Measurements from ENCODE around the gene XPNPEP1. TPM values are rescaled to one million over a fixed set of nuclear protein-coding genes. Genes with fewer than 3 reads are reported as not detected.

Gene XPNPEP1
- total RNA-seq, 1 donor = 99.7 TPM

DNA sequence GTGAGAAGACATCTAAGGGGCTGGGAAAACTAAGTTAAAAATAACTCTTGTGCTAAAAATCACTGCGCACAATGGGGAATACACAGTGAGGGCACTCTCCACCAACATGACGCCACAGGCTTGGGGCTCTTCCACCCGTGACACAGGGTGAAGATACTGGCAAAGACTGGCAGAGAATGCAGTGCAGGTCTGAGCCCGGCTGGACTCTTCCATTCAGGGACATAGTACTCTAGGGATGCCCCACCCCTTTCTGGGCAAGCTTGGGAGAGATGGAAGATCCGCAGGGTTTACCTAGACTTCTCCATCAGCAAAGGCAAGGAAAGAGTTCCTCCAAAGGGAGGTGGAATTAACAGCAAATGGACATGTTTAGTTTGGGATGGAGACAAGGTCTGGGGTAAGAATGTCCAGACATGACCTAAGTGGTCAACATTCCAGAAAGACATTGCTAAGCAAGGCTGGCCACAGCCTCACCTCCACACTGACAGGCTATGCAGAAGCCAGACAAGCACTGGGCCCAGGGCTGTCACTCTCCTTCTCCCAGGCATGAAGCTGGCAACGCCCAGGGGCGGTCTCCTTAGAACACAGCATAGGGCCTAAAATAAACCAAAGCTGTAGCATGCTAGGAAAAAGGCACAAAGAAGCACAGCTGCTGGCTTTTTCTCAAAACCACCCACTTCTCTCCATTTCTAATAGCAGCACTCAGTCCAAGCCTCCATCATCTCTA, 28.1 kb downstream of the XPNPEP1 start:
- no peak overlapping the region for H3K4me3 ChIP-seq (ENCODE audit: low read length)
- no peaks in the 10 kb centered on the region for H3K9me3 ChIP-seq (ENCODE audit: low read depth, low read length)
- H3K4me1 ChIP-seq (ENCODE audit: insufficient read depth, low read length) = peaks cover 14% of the 10 kb centered on the region
- H3K27me3 ChIP-seq (ENCODE audit: insufficient read depth, low read length) = no peaks in the 10 kb centered on the region

DNA sequence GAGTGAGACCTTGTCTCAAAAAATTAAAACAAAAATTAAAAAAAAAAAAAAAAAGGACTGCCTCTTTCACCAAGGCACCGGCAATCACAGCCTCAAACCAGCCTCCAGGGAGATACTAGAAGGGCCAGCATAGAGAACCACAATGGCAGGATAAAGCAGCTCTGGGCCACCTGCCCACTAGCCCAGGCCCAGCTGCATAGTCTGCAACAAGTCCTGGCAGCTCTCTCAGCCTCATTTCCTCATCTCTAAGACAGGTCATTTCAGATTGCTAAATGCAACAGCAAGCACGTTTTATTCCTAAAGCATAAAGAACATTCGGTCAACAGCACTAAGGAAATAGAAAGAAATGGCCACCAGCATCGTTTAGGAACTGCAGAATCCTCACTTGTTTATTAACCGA, 28.8 kb downstream of the XPNPEP1 start:
- no peaks in the 10 kb centered on the region for H3K27me3 ChIP-seq (ENCODE audit: insufficient read depth, low read length)
- H3K9me3 ChIP-seq (ENCODE audit: low read depth, low read length) = no peaks in the 10 kb centered on the region
- H3K4me3 ChIP-seq (ENCODE audit: low read length) = no peak overlapping the region
- H3K4me1 ChIP-seq (ENCODE audit: insufficient read depth, low read length) = peaks cover 7% of the 10 kb centered on the region

DNA sequence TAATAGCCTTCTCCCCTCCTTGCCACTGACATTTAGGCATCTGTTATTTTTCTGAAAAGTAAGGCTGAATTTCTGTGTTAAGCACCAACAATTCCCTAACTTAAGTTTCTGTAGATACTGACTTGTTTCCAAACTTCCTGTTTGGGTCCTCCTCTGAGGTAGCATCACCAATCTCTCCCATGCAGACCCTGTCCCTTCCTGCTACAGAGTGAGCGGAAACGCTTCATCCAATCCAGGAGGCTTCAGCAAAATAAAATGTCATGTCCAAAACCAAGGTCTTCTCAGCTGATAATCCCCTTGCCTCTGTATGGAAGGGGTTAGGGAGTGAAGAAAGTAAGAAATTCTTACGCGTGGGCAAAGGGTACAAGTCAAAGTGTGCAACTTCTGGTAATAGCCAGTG, 29.9 kb downstream of the XPNPEP1 start:
- no peaks in the 10 kb centered on the region for H3K9me3 ChIP-seq (ENCODE audit: low read depth, low read length)
- H3K4me1 ChIP-seq (ENCODE audit: insufficient read depth, low read length) = peaks cover 3% of the 10 kb centered on the region
- H3K27me3 ChIP-seq (ENCODE audit: insufficient read depth, low read length) = no peaks in the 10 kb centered on the region
- H3K4me3 ChIP-seq (ENCODE audit: low read length) = no peak overlapping the region

DNA sequence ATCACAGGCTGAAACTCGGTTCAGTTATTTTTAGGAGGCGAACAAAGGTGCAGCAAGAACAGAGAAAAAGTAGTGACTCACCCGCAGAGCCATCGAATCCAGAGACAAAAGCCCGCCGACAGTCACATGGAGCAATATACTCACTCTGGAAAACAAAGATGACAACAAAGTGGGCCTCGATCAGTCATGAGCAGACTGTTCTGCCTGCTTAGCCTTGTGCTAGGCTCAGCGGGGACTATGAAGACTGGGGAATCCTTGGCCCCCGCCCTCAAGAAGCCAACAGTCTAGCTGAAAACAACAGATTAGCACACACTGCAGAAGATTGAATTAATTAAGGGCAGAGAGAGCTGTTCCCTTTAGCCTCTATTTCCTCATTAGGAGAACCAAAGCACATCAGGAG, 30.4 kb downstream of the XPNPEP1 start:
- Histone ChIP-seq H3K4me1 (ENCODE audit: insufficient read depth, low read length) (peaks cover 3% of the 10 kb centered on the region), H3K9me3 (ENCODE audit: low read depth, low read length) (no peaks in the 10 kb centered on the region), H3K27me3 (ENCODE audit: insufficient read depth, low read length) (no peaks in the 10 kb centered on the region), H3K4me3 (ENCODE audit: low read length) (no peak overlapping the region)

DNA sequence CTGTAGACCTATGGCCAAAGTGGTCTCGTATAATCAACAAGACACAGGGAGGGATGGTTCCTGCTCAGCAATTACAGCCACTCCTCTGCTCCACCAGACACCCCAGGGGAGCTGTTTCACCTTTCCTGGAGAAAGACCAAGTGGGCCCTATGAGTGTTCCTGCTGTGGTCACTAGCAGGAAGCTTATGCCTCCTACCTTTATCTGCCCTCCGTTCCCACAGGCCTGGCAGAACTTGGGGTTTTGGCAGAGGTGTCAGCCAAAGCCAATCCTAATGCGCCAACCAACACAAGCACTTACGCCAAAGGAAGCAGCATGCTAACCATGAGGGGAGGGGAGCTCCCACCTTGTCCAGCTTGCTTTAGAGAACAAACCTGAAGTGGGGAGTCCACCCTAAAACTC, 31.2 kb downstream of the XPNPEP1 start:
- Histone ChIP-seq H3K4me1 (ENCODE audit: insufficient read depth, low read length) (peaks cover 3% of the 10 kb centered on the region), H3K27me3 (ENCODE audit: insufficient read depth, low read length) (no peaks in the 10 kb centered on the region), H3K9me3 (ENCODE audit: low read depth, low read length) (no peaks in the 10 kb centered on the region), H3K4me3 (ENCODE audit: low read length) (no peak overlapping the region)

DNA sequence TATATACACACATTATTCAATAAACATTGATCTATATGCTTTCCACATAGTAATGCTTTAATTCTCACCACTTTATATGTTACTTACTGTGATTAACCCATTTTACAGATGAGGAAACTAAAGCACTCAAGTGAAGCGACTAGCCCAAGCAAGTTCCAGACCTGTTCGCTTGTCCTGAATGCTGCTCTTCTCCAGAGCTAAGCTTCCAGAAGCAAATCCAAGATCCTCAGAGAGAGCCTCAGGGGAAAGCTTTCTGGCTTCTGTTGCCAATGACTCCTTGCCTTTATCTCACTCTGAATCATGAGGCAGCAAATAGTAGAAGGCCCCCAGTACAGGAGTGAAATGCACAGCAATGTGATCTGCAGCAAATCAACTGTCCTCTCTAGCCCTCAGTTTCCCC, 32.2 kb downstream of the XPNPEP1 start:
- no peaks in the 10 kb centered on the region for H3K9me3 ChIP-seq (ENCODE audit: low read depth, low read length)
- no peaks in the 10 kb centered on the region for H3K27me3 ChIP-seq (ENCODE audit: insufficient read depth, low read length)
- peaks cover 3% of the 10 kb centered on the region for H3K4me1 ChIP-seq (ENCODE audit: insufficient read depth, low read length)
- no peak overlapping the region for H3K4me3 ChIP-seq (ENCODE audit: low read length)

DNA sequence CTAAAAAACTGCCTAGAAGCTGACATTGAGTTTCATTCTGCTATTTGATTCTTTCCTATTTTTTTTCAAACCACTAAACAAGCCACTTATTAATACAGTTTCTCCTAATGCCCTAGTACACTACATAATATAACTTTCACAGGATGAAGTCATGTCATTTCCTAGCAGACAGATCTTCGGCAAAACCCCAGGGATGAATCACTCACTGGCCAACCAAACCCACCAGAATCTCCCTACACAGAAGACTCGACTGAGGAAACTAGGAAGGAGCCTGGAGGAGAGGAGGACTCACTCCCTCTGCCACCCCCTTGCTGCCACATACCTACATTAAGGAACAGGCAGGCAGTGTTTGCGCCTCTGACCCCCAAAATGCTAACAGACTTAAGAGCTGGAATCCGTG, 33.4 kb downstream of the XPNPEP1 start:
- Histone ChIP-seq H3K4me3 (ENCODE audit: low read length) (no peak overlapping the region), H3K9me3 (ENCODE audit: low read depth, low read length) (no peaks in the 10 kb centered on the region)

DNA sequence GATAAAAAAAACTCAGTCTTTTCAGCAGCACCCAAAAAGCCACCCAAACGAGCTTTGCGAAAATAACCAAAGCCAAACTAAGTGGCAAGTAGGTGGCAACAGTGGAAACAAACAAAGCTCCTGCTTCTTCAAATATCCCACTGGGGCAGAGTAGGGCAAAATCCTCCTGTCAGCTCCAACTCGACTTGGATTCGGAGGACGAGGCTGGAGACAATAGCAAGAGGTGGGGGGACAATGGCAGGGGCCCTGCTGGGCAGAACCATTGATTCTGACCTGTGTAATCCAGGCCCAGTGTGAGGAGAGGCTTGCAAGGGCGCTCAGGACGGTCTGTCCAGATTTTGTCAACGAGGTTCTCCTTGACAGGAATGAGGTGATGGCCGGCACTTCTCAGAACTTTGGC, 35.5 kb downstream of the XPNPEP1 start:
- Histone ChIP-seq H3K9me3 (ENCODE audit: low read depth, low read length) (no peaks in the 10 kb centered on the region), H3K4me1 (ENCODE audit: insufficient read depth, low read length) (peaks cover 1% of the 10 kb centered on the region), H3K4me3 (ENCODE audit: low read length) (no peak overlapping the region), H3K27me3 (ENCODE audit: insufficient read depth, low read length) (no peaks in the 10 kb centered on the region)

More for the DNA sequence above, 33.4 kb downstream of the XPNPEP1 start:
- Histone ChIP-seq H3K4me1 (ENCODE audit: insufficient read depth, low read length) (peaks cover 3% of the 10 kb centered on the region), H3K27me3 (ENCODE audit: insufficient read depth, low read length) (no peaks in the 10 kb centered on the region)

DNA sequence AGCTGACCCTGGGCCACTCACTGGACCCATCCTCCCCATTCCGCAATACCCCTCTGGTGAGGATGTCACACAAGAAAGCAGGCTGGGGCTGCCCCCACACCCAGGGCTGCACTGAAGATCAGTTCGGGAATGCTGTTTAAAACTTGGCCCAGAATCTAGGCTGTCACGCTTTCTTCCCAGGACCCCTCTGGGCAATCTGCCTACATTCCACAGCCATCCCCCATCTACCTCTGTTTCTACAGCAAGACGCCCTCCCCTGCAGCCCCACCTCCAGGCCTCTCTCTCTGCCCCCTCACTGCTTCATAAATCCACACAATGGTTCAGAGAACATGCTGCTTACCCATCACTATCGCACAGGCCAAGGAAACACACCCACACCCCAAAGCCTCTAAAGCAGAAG, 36.1 kb downstream of the XPNPEP1 start:
- Histone ChIP-seq H3K9me3 (ENCODE audit: low read depth, low read length) (no peaks in the 10 kb centered on the region), H3K27me3 (ENCODE audit: insufficient read depth, low read length) (no peaks in the 10 kb centered on the region), H3K4me1 (ENCODE audit: insufficient read depth, low read length) (no peaks in the 10 kb centered on the region), H3K4me3 (ENCODE audit: low read length) (no peak overlapping the region)

DNA sequence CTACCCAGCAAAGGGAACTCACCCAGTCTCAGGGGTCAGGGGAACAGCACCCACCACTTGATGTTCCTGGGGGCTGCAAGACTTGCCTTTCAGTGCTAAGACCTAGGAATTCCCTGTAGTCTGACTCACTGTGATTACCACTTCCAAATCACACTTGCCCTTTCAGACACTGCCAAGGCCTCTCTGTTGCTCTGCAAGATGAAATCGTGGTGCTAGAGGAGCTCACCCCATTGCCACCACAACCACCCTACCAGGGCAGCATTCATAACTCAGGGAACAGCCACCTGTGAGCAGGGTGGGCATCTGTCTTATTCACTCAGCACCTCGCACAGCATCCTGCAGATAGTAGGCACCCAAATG, 36.5 kb downstream of the XPNPEP1 start:
- no peaks in the 10 kb centered on the region for H3K9me3 ChIP-seq (ENCODE audit: low read depth, low read length)
- H3K4me1 ChIP-seq (ENCODE audit: insufficient read depth, low read length) = no peaks in the 10 kb centered on the region
- no peak overlapping the region for H3K4me3 ChIP-seq (ENCODE audit: low read length)
- H3K27me3 ChIP-seq (ENCODE audit: insufficient read depth, low read length) = no peaks in the 10 kb centered on the region

DNA sequence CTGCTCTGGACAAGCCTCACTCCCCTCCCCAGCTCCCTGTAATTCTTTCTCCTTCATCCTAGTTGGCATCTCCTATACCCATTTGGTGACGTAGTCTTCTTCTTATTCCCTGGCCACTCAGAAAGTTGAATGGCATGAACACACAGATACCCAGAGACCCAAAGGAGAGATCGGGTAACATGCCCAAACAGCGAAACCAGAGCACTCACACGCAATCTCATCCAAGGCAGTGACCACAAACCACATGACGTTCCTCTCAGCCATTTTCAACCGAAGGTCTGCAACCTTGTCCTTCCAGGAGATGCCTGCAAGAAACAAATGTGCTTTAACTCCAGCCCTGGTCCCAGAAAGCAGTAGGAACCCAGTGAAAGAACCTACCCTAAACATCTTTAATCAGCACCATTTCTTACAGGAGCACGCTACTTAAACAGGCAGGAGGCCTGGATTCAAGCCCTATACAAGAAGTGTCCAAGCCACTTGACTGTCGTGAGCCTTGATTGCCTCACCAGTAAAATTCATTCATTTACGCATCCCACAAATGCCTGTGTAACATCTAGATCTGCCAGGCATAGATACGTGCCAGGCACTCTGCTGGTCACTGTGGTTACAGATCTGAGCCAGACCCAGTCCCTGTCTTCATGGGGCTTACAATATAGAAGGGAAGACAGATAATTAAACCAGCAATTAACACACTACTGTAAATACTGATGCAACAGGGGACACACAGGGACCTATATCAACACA, 37.1 kb downstream of the XPNPEP1 start:
- H3K27me3 ChIP-seq (ENCODE audit: insufficient read depth, low read length) = no peaks in the 10 kb centered on the region
- no peak overlapping the region for H3K4me3 ChIP-seq (ENCODE audit: low read length)
- H3K9me3 ChIP-seq (ENCODE audit: low read depth, low read length) = no peaks in the 10 kb centered on the region
- H3K4me1 ChIP-seq (ENCODE audit: insufficient read depth, low read length) = no peaks in the 10 kb centered on the region

DNA sequence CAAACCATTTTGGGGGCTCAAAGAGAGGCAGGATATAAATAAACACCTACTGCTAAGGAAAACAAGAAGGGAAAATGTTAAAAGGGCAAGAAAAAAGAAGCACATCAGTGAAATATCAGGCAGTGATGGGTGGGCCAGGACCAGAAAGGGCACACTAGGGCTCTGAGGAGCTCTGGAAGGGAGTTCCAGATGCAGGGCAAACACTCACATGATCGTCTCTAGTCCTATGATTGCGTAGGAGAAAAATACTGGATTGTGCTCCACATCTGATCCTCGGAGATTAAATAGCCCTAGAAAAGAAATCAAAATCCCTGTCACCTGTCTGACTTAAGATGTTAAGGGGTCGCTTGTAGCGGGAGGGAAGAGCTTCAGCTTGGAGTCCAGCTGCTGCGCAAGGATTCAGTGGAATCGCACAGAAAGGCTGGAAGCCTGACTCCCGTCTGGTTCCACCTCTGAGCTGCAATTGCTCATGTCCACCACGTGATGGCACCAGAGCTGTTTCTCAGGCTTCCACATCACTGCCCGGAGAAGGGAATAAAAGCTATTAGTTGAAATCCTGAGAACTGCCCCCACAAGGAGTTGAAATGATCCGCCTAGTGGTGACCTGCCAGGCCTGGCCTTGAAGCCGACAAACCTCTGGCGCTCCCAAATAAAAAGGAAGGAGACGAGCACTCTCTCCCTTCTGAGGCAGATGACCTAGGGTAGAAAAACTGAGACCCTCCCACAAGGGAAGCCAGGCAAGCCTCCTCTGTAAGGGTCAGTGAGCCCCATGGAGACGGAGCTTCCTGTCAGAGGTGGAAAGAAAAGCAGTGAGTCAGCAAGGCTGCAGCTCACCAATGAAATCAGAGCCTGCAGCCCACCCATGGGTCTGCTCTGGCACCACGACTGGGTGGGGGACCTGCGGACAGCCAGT, 39.2 kb downstream of the XPNPEP1 start:
- Histone ChIP-seq H3K4me1 (ENCODE audit: insufficient read depth, low read length) (no peaks in the 10 kb centered on the region), H3K4me3 (ENCODE audit: low read length) (no peak overlapping the region), H3K27me3 (ENCODE audit: insufficient read depth, low read length) (no peaks in the 10 kb centered on the region), H3K9me3 (ENCODE audit: low read depth, low read length) (no peaks in the 10 kb centered on the region)

DNA sequence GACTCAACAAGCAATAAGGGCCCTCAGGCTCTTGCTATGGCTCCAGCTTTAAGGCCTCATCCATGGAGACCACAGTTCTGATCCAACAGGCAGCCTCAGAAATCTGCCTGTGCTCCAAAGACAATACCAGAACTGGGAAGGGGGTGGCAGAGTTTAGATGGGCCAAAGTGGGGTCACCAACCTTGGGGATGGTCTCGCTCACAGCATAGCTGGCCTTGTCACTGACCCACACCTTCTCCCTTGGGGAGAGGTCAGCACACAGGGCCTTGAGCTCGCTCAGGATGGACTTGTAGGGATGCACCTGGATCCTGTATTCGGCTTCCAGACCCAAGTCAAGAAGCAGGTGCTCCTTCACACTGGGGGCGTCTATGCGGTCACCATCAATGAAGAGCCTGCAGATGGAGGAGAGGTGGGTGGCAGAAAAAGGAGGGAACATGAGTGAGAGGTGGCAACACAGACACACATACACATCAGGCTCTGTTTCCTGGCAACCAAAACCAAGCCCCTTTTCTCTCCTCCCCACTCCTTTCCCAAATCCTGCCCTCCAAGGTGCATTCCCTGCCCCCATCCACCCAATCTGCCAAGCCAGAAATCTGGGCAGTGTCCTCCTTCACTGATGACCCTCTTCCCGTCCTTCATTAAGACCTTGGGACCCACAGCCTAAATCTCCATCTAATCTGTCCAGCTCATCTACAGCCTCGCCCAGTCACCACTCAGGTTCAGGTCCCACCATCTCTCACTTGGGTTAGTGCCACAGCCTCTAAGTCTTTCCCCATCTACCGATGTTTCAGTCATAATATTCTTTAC, 40.9 kb downstream of the XPNPEP1 start:
- Histone ChIP-seq H3K27me3 (ENCODE audit: insufficient read depth, low read length) (no peaks in the 10 kb centered on the region), H3K4me1 (ENCODE audit: insufficient read depth, low read length) (no peaks in the 10 kb centered on the region), H3K9me3 (ENCODE audit: low read depth, low read length) (no peaks in the 10 kb centered on the region), H3K4me3 (ENCODE audit: low read length) (no peak overlapping the region)

DNA sequence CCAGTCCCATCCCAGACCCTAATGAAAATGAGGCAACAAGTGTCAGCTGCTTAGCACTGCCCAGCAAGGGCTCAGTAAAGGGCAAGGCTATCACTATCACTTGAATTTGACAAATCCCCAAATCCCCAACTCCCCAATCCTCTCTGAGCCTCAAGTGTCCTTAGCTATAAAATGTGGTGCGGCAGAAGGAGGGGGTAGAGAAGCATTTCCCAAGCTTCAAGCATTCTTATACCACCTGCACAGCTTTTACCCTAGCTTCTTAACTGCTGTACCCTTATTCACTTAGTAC, 41.6 kb downstream of the XPNPEP1 start:
- Histone ChIP-seq H3K27me3 (ENCODE audit: insufficient read depth, low read length) (no peaks in the 10 kb centered on the region), H3K4me3 (ENCODE audit: low read length) (no peak overlapping the region), H3K9me3 (ENCODE audit: low read depth, low read length) (no peaks in the 10 kb centered on the region), H3K4me1 (ENCODE audit: insufficient read depth, low read length) (no peaks in the 10 kb centered on the region)
